Heart right ventricle (tissue), 16 donors: Measurements from ENCODE around the gene PAPLN. TPM values are rescaled to one million over a fixed set of nuclear protein-coding genes. Genes with fewer than 3 reads are reported as not detected.
A peak's percentile ranks its signal among the peaks of the same experiment; 100 is the strongest.

Experiments
- ATAC-seq, 8 donors: fragments of 200-7000 bp; cut with Tn5 transposase; one replicate each; pipeline ENCODE4 v1.9.1; 2020; ENCODE audit warnings: mild to moderate bottlenecking in 8 of 8, moderate library complexity in 8 of 8, moderate number of reproducible peaks in 1 of 8
- DNase-seq, 2 donors: peaks; one replicate each; pipeline ENCODE4 v3.0.0-alpha.2; 2020
- H3K27ac ChIP-seq, 10 donors: fragments of 200-600 bp; sonication (generic) in 2 of 10; one replicate each; pipeline versions ENCODE4 v1.5.0 to v1.8.0; 2020 to 2022; ENCODE audit warnings: mild to moderate bottlenecking in 3 of 10
- H3K27me3 ChIP-seq, 7 donors: fragments of 200-600 bp; one replicate each; pipeline ENCODE4 v1.8.0; 2021 to 2022; ENCODE audit warnings: mild to moderate bottlenecking in 2 of 7
- H3K36me3 ChIP-seq, 9 donors: fragments of 200-600 bp; sonication (generic) in 1 of 9; one replicate each; pipeline versions ENCODE4 v1.5.0 to v1.8.0; 2020 to 2022; ENCODE audit warnings: mild to moderate bottlenecking in 2 of 9
- H3K4me1 ChIP-seq, 9 donors: fragments of 200-600 bp; sonication (generic) in 1 of 9; one replicate each; pipeline versions ENCODE4 v1.5.0 to v1.8.0; 2020 to 2022; ENCODE audit warnings: mild to moderate bottlenecking in 4 of 9
- H3K4me3 ChIP-seq, 10 donors: fragments of 200-600 bp; sonication (generic) in 2 of 10; one replicate each; pipeline versions ENCODE4 v1.5.0 to v1.8.0; 2020 to 2022; ENCODE audit warnings: mild to moderate bottlenecking in 7 of 10, moderate library complexity in 2 of 10
- H3K9me3 ChIP-seq, 11 donors: fragments of 200-600 bp in 10 of 11; sonication (generic) in 2 of 11; one replicate each; pipeline versions ENCODE4 v1.5.0 to v1.8.0; 2013 to 2022; ENCODE audit warnings: mild to moderate bottlenecking in 2 of 11, control low read depth in 1 of 11, moderate library complexity in 1 of 11
- CTCF ChIP-seq, 9 donors: fragments of 200-600 bp; sonication (generic) in 2 of 9; IDR thresholded peaks; one replicate each; pipeline versions ENCODE4 v1.5.0 to v1.8.0; 2021 to 2022; ENCODE audit warnings: antibody characterized with exemption in 9 of 9, mild to moderate bottlenecking in 5 of 9, moderate library complexity in 1 of 9
- WGBS, 2 donors: extraction: QIAGEN DNeasy Blood & Tissue Kit; methylation state at CpG; one replicate each; pipeline ENCODE4 v1.1.7; 2013; ENCODE audit warnings: inconsistent platforms in 1 of 2; 5-methylcytosine and 5-hydroxymethylcytosine counted together
- intact Hi-C, 10 donors: fragments of 100-400 bp; cut with DNase I; formaldehyde crosslinking; loops; one replicate each; pipeline versions ENCODE4 v1.11.1 to v1.14.2; 2022
- polyA plus RNA-seq, 2 donors: library from polyadenylated mRNA; stranded (reverse); fragments of 200-250 nt; gene quantifications; one replicate each; pipeline ENCODE4 v1.2.3, GENCODE V29; 2013
- total RNA-seq, 10 donors: library from RNA; stranded (reverse); fragmentation: NEBNext Ultra II Directional in 3 of 10; extraction: Animal tissue kit (Norgen Biotek cat#: 25700) in 3 of 10; gene quantifications; one replicate each; pipeline versions ENCODE4 v1.2.1 to v1.2.4, GENCODE V29; 2021 to 2023
- donor health status: Arrhythmogenic right ventricular cardiomyopathy.
- donor health status: ischemic (EF 13 %, LVEDD 7.1; RV severe dilation, severe dysfunction).
- donor health status: healthy with polysubstance abuse.
- donor health status: DM: no; HTN: yes; CAD: no.
- donor health status: DM: no; HTN: no; CAD: no.
- donor health status: ischemic (EF 25% LVEDD 6.9; RV normal size, moderate dysfunction).
- donor health status: ischemic (EF 25% LVEDD 5.7; RV mildly dilated, moderate dysfunction).
- donor health status: healthy.
- donor health status: DM: yes; HTN: yes; CAD: no.
- donor health status: Ischemic cardiomyopathy.
- donor health status: ischemic (EF 35%, LVEDD 5.7; RV mildly dilated, moderate dysfunction).
- donor health status: nonischemic (EF 11% LVEDD 7.7; RV severe dilation, severe dysfunction).
- donor health status: DM: yes; HTN: yes; CAD: no.
- donor health status: PGD.
- donor health status: ischemic (EF 29% LVEDD 5.4; RV normal size, mild dysfunction).
- donor health status: nonischemic (EF 23%, LVEDD 6.1; RV moderate dilation, normal function).

Gene PAPLN
- total and polyA plus RNA-seq, 12 donors, result 0.64 to 4.1 (median 1.8) TPM

- no peak for TF ChIP-seq CTCF (IDR thresholded peaks at IDR 0.05)
- intact Hi-C loops, result no loop called here
- Histone ChIP-seq H3K4me3 (no peak overlapping the region), H3K4me1 (peaks cover 5 to 66% (median 29%) of the 10 kb centered on the region in 9 donors), H3K9me3 (no peaks in the 10 kb centered on the region), H3K36me3 (no peaks in the 10 kb centered on the region), H3K27ac (no peak overlapping the region), H3K27me3 (peaks cover 9 to 76% (median 53%) of the 10 kb centered on the region in 7 donors)
- DNase-seq, result no peak
- WGBS, 2 donors, result 86 to 90% methylated on average over 11 of the region's 11 CpGs
- ATAC-seq, result no peak
Measured at GRCh38 chr14:73234586-73235394, 2.5 kb upstream of the PAPLN start.

GRCh38 chr14:73235531-73236155, 1.7 kb upstream of the PAPLN start:
- intact Hi-C loops, result no loop called here
- no peak for TF ChIP-seq CTCF (IDR thresholded peaks at IDR 0.05)
- Histone ChIP-seq H3K4me1 (peaks cover 5 to 75% (median 32%) of the 10 kb centered on the region in 9 donors), H3K36me3 (no peaks in the 10 kb centered on the region), H3K27me3 (peaks cover 9 to 84% (median 62%) of the 10 kb centered on the region in 7 donors), H3K9me3 (no peaks in the 10 kb centered on the region), H3K4me3 (no peak overlapping the region), H3K27ac (no peak overlapping the region)
- ATAC-seq, result peak in 1 of 8 donors; percentile 33
- no peak for DNase-seq
- WGBS, 2 donors, result 50 to 55% methylated on average over 6 of the region's 6 CpGs

GRCh38 chr14:73236157-73236556, 1.1 kb upstream of the PAPLN start:
- WGBS, 2 donors, result 71 to 81% methylated on average over 11 of the region's 11 CpGs
- TF ChIP-seq CTCF (IDR thresholded peaks at IDR 0.05), result no peak

GRCh38 chr14:73236752-73237218, 521 bp upstream of the PAPLN start:
- Histone ChIP-seq H3K4me3 (peak overlapping the region in 2 of 10 donors; percentile 52 to 57), H3K27me3 (peaks cover 9 to 95% (median 69%) of the 10 kb centered on the region in 7 donors), H3K36me3 (no peaks in the 10 kb centered on the region), H3K4me1 (peaks cover 5 to 83% (median 32%) of the 10 kb centered on the region in 9 donors), H3K9me3 (no peaks in the 10 kb centered on the region), H3K27ac (no peak overlapping the region)
- intact Hi-C loops, result no loop called here
- DNase-seq (no peak), ATAC-seq (no peak)
- WGBS, 2 donors, result 66 to 76% methylated on average over 6 to 7 of the region's 7 CpGs
- no peak for TF ChIP-seq CTCF (IDR thresholded peaks at IDR 0.05)

More at GRCh38 chr14:73236157-73236556, 1.1 kb upstream of the PAPLN start:
- H3K27ac ChIP-seq, result no peak overlapping the region
- peaks cover 5 to 80% (median 32%) of the 10 kb centered on the region in 9 donors for H3K4me1 ChIP-seq
- intact Hi-C loops, result no loop called here
- no peaks in the 10 kb centered on the region for H3K36me3 ChIP-seq
- H3K4me3 ChIP-seq, result no peak overlapping the region
- ATAC-seq, result no peak
- H3K27me3 ChIP-seq, result peaks cover 9 to 88% (median 63%) of the 10 kb centered on the region in 7 donors
- no peak for DNase-seq
- no peaks in the 10 kb centered on the region for H3K9me3 ChIP-seq
